ENCODE results near the gene PACSIN3. TPM values are rescaled to one million over a fixed set of nuclear protein-coding genes. Genes with fewer than 3 reads are reported as not detected.

PACSIN3 gene
- total and polyA plus RNA-seq, 2 of the 13 experiments (the other 11 are each of a cell fraction or from before 2014, with no cell fraction given), result 47.9 to 93.3 TPM

- TF ChIP-seq ZNF781 (CRISPR knock-in tag; IDR thresholded peaks at IDR 0.05; ENCODE audit: borderline replicate concordance, not compliant biosample characterization) (no peak), ZBTB44 (CRISPR knock-in tag; IDR thresholded peaks at IDR 0.05) (no peak), ZNF879 (CRISPR knock-in tag; IDR thresholded peaks at IDR 0.05) (no peak), GMEB1 (CRISPR knock-in tag; IDR thresholded peaks at IDR 0.05; ENCODE audit: borderline replicate concordance) (no peak), ZNF382 (CRISPR knock-in tag; IDR thresholded peaks at IDR 0.05; ENCODE audit: borderline replicate concordance) (no peak), ZSCAN5A (CRISPR knock-in tag; IDR thresholded peaks at IDR 0.05; ENCODE audit: borderline replicate concordance) (no peak), ZNF333 (CRISPR knock-in tag; IDR thresholded peaks at IDR 0.05; ENCODE audit: borderline replicate concordance) (no peak), EHMT2 (IDR thresholded peaks at IDR 0.05; ENCODE audit: borderline replicate concordance, low read depth, low read length) (no peak), ARNT (IDR thresholded peaks at IDR 0.05) (no peak), DR1 (CRISPR knock-in tag; IDR thresholded peaks at IDR 0.05) (0 out of 2 replicates have a peak, but pooled peaks have one; percentile 22), ZNF546 (CRISPR knock-in tag; conservative IDR thresholded peaks at IDR 0.05) (no peak), PRDM15 (CRISPR knock-in tag; IDR thresholded peaks at IDR 0.05) (no peak), ZFP1 (CRISPR knock-in tag; IDR thresholded peaks at IDR 0.05) (no peak), JDP2 (CRISPR knock-in tag; IDR thresholded peaks at IDR 0.05; ENCODE audit: borderline replicate concordance) (no peak), ZBTB49 (CRISPR knock-in tag; IDR thresholded peaks at IDR 0.05; ENCODE audit: borderline replicate concordance) (no peak), ZNF569 (CRISPR knock-in tag; IDR thresholded peaks at IDR 0.05; ENCODE audit: borderline replicate concordance) (no peak), YEATS2 (CRISPR knock-in tag; IDR thresholded peaks at IDR 0.05; ENCODE audit: borderline replicate concordance) (no peak)
Observed at GRCh38 chr11:47186700-47187695, 764 bp upstream of the PACSIN3 start (continued).
